Measurements from ENCODE around the gene RPGR. TPM values are rescaled to one million over a fixed set of nuclear protein-coding genes. Genes with fewer than 3 reads are reported as not detected.

The RPGR gene
- total RNA-seq, 1 experiment from 2014 or later: 8.3 TPM

GRCh38 chrX:38368774-38369173 is 41.5 kb upstream of the RPGR start:
- POLR2A ChIA-PET (ENCODE audit: unreplicated experiment): no interaction called here

GRCh38 chrX:38365954-38366353 is 38.6 kb upstream of the RPGR start:
- peaks cover 13% of the 10 kb centered on the region for H3K27me3 ChIP-seq (ENCODE audit: low read length)
- CTCF ChIA-PET: no interaction called here
- H3K4me2 ChIP-seq (ENCODE audit: low read length): no peak overlapping the region
- BruUV-seq (replicated peaks): no TSS peak
- no peak overlapping the region for H3K9ac ChIP-seq (ENCODE audit: low read length)
- no peaks in the 10 kb centered on the region for H3K9me2 ChIP-seq (replicated peaks; ENCODE audit: low read length)
- no peaks in the 10 kb centered on the region for H3K79me2 ChIP-seq (ENCODE audit: low read length)
- no peaks in the 10 kb centered on the region for H3K4me1 ChIP-seq (ENCODE audit: insufficient read depth, low read length)
- H3K27ac ChIP-seq (ENCODE audit: low read length): no peak overlapping the region
- H3K4me3 ChIP-seq (ENCODE audit: low read length): no peak overlapping the region
- no peak for TF ChIP-seq CTCF (conservative IDR thresholded peaks at IDR 0.05; ENCODE audit: low read depth, low read length)
- no peak for TF ChIP-seq EZH2phosphoT487 (IDR thresholded peaks at IDR 0.05; ENCODE audit: borderline replicate concordance, low read length)
- H2AFZ ChIP-seq (ENCODE audit: low read length): no peak overlapping the region
- no peaks in the 10 kb centered on the region for H3K9me3 ChIP-seq (ENCODE audit: low read length)
- no peak for ATAC-seq
- no peaks in the 10 kb centered on the region for H3F3A ChIP-seq (ENCODE audit: low read length, unreplicated experiment)
- POLR2A ChIA-PET (ENCODE audit: unreplicated experiment): no interaction called here
- no peaks in the 10 kb centered on the region for H3K36me3 ChIP-seq (ENCODE audit: low read depth, low read length)
- intact Hi-C loops (cut with micrococcal nuclease): no loop called here
- DNase-seq: no peak
- no peaks in the 10 kb centered on the region for H4K20me1 ChIP-seq (ENCODE audit: low read length)

More at GRCh38 chrX:38368774-38369173, 41.5 kb upstream of the RPGR start:
- Histone ChIP-seq H3K4me3 (ENCODE audit: low read length) (no peak overlapping the region), H3K79me2 (ENCODE audit: low read length) (no peaks in the 10 kb centered on the region), H3K9ac (ENCODE audit: low read length) (no peak overlapping the region), H3K9me3 (ENCODE audit: low read length) (no peaks in the 10 kb centered on the region), H3K4me1 (ENCODE audit: insufficient read depth, low read length) (no peaks in the 10 kb centered on the region), H3K4me2 (ENCODE audit: low read length) (no peak overlapping the region), H3K9me2 (replicated peaks; ENCODE audit: low read length) (no peaks in the 10 kb centered on the region), H4K20me1 (ENCODE audit: low read length) (no peaks in the 10 kb centered on the region), H3K27me3 (ENCODE audit: low read length) (peaks cover 39% of the 10 kb centered on the region), H3F3A (ENCODE audit: low read length, unreplicated experiment) (no peaks in the 10 kb centered on the region), H3K36me3 (ENCODE audit: low read depth, low read length) (no peaks in the 10 kb centered on the region), H3K27ac (ENCODE audit: low read length) (no peak overlapping the region), H2AFZ (ENCODE audit: low read length) (no peak overlapping the region)
- TF ChIP-seq EZH2phosphoT487 (IDR thresholded peaks at IDR 0.05; ENCODE audit: borderline replicate concordance, low read length): no peak
- no TSS peak for BruUV-seq (replicated peaks)
- intact Hi-C loops (cut with micrococcal nuclease): no loop called here
- CTCF ChIA-PET: no interaction called here
- DNase-seq (no peak), ATAC-seq (no peak)

- Histone ChIP-seq H3F3A (ENCODE audit: low read length, unreplicated experiment) (no peaks in the 10 kb centered on the region), H3K9ac (ENCODE audit: low read length) (no peak overlapping the region), H3K4me1 (ENCODE audit: insufficient read depth, low read length) (no peaks in the 10 kb centered on the region), H3K4me2 (ENCODE audit: low read length) (no peak overlapping the region), H3K27me3 (ENCODE audit: low read length) (no peaks in the 10 kb centered on the region), H4K20me1 (ENCODE audit: low read length) (no peaks in the 10 kb centered on the region), H3K9me3 (ENCODE audit: low read length) (no peaks in the 10 kb centered on the region), H3K9me2 (replicated peaks; ENCODE audit: low read length) (no peaks in the 10 kb centered on the region), H3K4me3 (ENCODE audit: low read length) (no peak overlapping the region), H3K79me2 (ENCODE audit: low read length) (no peaks in the 10 kb centered on the region), H3K27ac (ENCODE audit: low read length) (no peak overlapping the region), H3K36me3 (ENCODE audit: low read depth, low read length) (no peaks in the 10 kb centered on the region), H2AFZ (ENCODE audit: low read length) (no peak overlapping the region)
- ChIA-PET CTCF (no interaction called here), POLR2A (ENCODE audit: unreplicated experiment) (no interaction called here)
- BruUV-seq (replicated peaks): no TSS peak
- no peak for TF ChIP-seq EZH2phosphoT487 (IDR thresholded peaks at IDR 0.05; ENCODE audit: borderline replicate concordance, low read length)
- no peak for TF ChIP-seq CTCF (conservative IDR thresholded peaks at IDR 0.05; ENCODE audit: low read depth, low read length)
- TF ChIP-seq EZH2 (IDR thresholded peaks at IDR 0.05; ENCODE audit: low read length, unreplicated experiment): no peak
- DNase-seq (no peak), ATAC-seq (no peak)
- intact Hi-C loops (cut with micrococcal nuclease): no loop called here
These were observed 35.7 kb upstream of the RPGR start for GRCh38 chrX:38363046-38363445.
